ENCODE data around the gene MSMP. TPM values are rescaled to one million over a fixed set of nuclear protein-coding genes. Genes with fewer than 3 reads are reported as not detected.
A peak's percentile ranks its signal among the peaks of the same experiment; 100 is the strongest.

Gene MSMP
- total and polyA plus RNA-seq, 2 experiments from 2014 or later = 0.81 TPM; not detected in 1

DNA sequence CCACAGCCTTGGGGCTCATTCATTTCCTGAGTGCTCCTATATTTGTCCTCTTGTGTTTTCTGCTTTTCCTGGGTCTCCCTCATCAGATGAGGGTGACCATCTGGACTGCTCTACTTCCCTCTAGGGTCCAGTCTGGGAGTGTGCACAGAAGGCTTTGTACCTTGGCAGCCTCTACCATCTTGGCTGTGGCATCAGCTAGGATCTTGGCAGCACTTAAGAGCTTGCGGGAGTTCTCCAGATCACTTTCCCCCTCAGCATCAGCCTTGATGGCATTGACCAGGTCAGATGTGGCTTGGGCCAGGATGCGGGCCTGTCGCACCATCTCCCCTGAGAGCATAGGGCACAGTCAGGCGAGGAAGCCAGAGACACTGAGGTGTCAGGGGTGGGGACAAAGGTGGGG, 37.8 kb downstream of the MSMP start (continued):
- TF ChIP-seq, protein P1, sequence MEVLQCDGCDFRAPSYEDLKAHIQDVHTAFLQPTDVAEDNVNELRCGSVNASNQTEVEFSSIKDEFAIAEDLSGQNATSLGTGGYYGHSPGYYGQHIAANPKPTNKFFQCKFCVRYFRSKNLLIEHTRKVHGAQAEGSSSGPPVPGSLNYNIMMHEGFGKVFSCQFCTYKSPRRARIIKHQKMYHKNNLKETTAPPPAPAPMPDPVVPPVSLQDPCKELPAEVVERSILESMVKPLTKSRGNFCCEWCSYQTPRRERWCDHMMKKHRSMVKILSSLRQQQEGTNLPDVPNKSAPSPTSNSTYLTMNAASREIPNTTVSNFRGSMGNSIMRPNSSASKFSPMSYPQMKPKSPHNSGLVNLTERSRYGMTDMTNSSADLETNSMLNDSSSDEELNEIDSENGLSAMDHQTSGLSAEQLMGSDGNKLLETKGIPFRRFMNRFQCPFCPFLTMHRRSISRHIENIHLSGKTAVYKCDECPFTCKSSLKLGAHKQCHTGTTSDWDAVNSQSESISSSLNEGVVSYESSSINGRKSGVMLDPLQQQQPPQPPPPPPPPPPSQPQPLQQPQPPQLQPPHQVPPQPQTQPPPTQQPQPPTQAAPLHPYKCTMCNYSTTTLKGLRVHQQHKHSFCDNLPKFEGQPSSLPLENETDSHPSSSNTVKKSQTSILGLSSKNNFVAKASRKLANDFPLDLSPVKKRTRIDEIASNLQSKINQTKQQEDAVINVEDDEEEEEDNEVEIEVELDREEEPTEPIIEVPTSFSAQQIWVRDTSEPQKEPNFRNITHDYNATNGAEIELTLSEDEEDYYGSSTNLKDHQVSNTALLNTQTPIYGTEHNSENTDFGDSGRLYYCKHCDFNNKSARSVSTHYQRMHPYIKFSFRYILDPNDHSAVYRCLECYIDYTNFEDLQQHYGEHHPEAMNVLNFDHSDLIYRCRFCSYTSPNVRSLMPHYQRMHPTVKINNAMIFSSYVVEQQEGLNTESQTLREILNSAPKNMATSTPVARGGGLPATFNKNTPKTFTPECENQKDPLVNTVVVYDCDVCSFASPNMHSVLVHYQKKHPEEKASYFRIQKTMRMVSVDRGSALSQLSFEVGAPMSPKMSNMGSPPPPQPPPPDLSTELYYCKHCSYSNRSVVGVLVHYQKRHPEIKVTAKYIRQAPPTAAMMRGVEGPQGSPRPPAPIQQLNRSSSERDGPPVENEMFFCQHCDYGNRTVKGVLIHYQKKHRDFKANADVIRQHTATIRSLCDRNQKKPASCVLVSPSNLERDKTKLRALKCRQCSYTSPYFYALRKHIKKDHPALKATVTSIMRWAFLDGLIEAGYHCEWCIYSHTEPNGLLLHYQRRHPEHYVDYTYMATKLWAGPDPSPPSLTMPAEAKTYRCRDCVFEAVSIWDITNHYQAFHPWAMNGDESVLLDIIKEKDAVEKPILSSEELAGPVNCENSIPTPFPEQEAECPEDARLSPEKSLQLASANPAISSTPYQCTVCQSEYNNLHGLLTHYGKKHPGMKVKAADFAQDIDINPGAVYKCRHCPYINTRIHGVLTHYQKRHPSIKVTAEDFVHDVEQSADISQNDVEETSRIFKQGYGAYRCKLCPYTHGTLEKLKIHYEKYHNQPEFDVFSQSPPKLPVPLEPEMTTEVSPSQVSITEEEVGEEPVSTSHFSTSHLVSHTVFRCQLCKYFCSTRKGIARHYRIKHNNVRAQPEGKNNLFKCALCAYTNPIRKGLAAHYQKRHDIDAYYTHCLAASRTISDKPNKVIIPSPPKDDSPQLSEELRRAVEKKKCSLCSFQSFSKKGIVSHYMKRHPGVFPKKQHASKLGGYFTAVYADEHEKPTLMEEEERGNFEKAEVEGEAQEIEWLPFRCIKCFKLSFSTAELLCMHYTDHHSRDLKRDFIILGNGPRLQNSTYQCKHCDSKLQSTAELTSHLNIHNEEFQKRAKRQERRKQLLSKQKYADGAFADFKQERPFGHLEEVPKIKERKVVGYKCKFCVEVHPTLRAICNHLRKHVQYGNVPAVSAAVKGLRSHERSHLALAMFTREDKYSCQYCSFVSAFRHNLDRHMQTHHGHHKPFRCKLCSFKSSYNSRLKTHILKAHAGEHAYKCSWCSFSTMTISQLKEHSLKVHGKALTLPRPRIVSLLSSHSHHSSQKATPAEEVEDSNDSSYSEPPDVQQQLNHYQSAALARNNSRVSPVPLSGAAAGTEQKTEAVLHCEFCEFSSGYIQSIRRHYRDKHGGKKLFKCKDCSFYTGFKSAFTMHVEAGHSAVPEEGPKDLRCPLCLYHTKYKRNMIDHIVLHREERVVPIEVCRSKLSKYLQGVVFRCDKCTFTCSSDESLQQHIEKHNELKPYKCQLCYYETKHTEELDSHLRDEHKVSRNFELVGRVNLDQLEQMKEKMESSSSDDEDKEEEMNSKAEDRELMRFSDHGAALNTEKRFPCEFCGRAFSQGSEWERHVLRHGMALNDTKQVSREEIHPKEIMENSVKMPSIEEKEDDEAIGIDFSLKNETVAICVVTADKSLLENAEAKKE (CRISPR knock-in tag; IDR thresholded peaks at IDR 0.05) = no peak
- TF ChIP-seq, protein P2, sequence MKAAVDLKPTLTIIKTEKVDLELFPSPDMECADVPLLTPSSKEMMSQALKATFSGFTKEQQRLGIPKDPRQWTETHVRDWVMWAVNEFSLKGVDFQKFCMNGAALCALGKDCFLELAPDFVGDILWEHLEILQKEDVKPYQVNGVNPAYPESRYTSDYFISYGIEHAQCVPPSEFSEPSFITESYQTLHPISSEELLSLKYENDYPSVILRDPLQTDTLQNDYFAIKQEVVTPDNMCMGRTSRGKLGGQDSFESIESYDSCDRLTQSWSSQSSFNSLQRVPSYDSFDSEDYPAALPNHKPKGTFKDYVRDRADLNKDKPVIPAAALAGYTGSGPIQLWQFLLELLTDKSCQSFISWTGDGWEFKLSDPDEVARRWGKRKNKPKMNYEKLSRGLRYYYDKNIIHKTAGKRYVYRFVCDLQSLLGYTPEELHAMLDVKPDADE (IDR thresholded peaks at IDR 0.05) = no peak

DNA sequence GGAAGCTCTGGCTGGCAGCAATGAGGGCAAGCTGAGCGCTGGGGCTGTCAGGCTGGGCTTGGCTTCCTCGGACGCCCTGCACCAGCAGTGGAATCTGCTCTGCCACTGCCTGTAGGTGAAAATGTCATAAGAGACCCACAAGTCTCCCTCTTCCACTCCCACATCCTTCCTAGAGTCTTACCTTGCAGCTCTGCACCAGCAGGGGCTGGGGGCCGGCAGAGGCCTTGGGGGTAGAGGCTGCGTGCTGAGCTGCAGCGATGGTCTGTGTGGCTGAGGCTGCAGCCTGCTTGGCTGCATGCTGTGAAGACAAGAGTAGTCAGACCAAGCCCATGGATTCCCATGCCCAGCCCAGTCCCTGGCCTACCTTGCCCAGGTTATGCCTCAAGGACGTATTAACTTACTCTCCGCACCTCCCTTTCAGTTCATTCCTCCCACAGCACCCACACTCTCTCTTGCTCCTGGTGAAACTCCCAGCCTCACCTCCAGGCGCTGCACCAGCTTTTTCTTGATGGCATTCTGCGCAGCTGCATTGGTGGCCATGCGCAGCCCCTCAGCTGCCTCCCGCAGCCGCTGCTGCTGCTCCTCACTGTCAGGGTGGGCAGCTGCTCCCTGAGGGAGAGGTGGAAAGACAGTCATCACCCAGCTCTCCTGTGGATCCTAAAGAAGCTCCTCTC, 39.4 kb downstream of the MSMP start:
- Histone ChIP-seq H3K4me3 (no peak overlapping the region), H3K27ac (ENCODE audit: low read depth) (no peak overlapping the region), H2AFZ (no peak overlapping the region), H3F3A (replicated peaks; ENCODE audit: low read depth) (0 out of 2 replicates have a peak, but pooled peaks cover 3% of the 10 kb centered on the region), H3K36me3 (ENCODE audit: insufficient read depth) (peaks cover 54% of the 10 kb centered on the region), H3K79me2 (replicated peaks; ENCODE audit: insufficient read depth) (no peaks in the 10 kb centered on the region), H3K4me1 (ENCODE audit: insufficient read depth) (no peaks in the 10 kb centered on the region), H4K20me1 (replicated peaks; ENCODE audit: insufficient read depth) (peaks cover 6% of the 10 kb centered on the region), H3K27me3 (ENCODE audit: insufficient read depth) (no peaks in the 10 kb centered on the region), H3K9me2 (ENCODE audit: insufficient read depth) (no peaks in the 10 kb centered on the region), H3K4me2 (no peak overlapping the region)
- H3K9me3 Mint-ChIP-seq = no peaks in the 10 kb centered on the region
- H3K27ac Mint-ChIP-seq = peak overlapping the region; percentile 82
- DNase-seq (ENCODE audit: low spot score) = no peak
- peaks cover 6% of the 10 kb centered on the region for H3K27me3 Mint-ChIP-seq (ENCODE audit: insufficient read depth, low read depth, poor library complexity)
- no peak for ATAC-seq
- H3K4me1 Mint-ChIP-seq = peaks cover 4% of the 10 kb centered on the region; the same call in 2 of the 3 replicates
- H3K4me3 Mint-ChIP-seq = no peak overlapping the region
- peaks cover 80% of the 10 kb centered on the region for H3K36me3 Mint-ChIP-seq (ENCODE audit: low read depth)
- TF ChIP-seq, protein P1 (CRISPR knock-in tag; IDR thresholded peaks at IDR 0.05) = no peak
- TF ChIP-seq, protein P2 (IDR thresholded peaks at IDR 0.05) = no peak
- TF ChIP-seq NANOG (IDR thresholded peaks at IDR 0.05; ENCODE audit: borderline replicate concordance) (no peak), POLR2AphosphoS5 (IDR thresholded peaks at IDR 0.05; ENCODE audit: low read depth) (no peak), STAT1 (IDR thresholded peaks at IDR 0.05; ENCODE audit: unreplicated experiment) (no peak), ZNF331 (CRISPR knock-in tag; IDR thresholded peaks at IDR 0.05; ENCODE audit: low read depth) (no peak)

Measured in GM23338 (cell line).